Anterior cingulate cortex (tissue), 58 donors: ENCODE measurements around the gene STAC2.
A peak's percentile ranks its signal among the peaks of the same experiment; 100 is the strongest.
"Not testable (repeated sequence)": the region's sequence is repeated elsewhere in the genome, so short reads cannot be mapped to it uniquely, and the experiment has no call there.

Source experiments
- DNase-seq, 58 donors: peaks; one replicate each; lab custom pipeline; 2025; lab: John Stamatoyannopoulos, UW

STAC2 gene

DNA sequence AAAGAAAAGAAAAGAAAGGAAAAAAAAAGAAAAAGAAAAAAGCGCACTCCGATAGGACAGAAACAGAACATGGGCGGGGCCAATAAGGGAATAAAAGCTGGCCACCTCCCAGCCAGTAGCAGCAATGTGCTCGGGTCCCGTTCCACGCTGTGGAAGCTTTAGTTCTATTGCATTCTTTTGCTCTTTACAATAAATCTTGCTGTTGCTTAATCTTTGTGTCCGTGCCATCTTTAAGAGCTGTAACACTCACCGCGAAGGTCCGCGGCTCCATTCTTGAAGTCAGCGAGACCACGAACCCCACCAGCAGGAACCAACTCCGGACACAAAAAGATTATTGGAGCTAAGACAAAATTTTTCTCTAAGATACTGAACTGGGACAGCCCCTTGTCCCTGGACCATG is 56.6 kb downstream of the STAC2 start:
- DNase-seq = no peak

DNA sequence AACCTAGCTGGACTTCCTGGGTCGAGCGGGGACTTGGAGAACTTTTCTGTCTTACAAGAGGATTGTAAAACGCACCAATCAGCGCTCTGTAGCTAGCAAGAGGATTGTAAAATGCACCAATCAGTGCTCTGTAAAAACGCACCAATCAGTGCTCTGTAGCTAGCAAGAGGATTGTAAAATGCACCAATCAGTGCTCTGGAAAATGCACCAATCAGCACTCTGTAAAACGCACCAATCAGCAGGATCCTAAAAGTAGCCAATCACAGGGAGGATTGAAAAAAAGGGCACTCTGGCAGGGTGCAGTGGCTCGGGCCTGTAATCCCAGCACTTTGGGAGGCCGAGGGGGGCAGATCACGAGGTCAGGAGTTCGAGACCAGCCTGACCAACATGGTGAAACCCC is 57.2 kb downstream of the STAC2 start:
- DNase-seq = not testable (repeated sequence)

DNA sequence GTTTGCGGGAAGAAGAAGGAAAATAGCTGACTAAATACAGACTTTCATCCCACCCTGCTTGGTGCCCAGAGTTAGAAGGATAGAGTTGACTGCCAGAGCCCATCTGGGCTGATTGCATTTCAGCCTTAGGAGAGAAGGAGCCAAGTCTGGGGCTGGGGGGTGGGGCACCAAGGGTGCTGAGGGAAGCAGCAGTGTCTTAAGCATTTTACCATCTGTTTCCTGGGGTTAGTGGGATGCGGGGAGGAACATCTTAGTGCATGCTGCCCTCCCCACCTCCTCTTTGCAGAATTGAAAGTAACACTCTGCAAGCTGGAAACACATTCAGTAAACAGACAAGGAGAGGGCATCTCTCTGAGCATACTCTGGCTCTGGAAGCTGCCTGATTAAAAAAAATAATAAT is 58.3 kb downstream of the STAC2 start:
- DNase-seq = peak in 27 of 58 donors; percentile 10 to 61 (median 25)

DNA sequence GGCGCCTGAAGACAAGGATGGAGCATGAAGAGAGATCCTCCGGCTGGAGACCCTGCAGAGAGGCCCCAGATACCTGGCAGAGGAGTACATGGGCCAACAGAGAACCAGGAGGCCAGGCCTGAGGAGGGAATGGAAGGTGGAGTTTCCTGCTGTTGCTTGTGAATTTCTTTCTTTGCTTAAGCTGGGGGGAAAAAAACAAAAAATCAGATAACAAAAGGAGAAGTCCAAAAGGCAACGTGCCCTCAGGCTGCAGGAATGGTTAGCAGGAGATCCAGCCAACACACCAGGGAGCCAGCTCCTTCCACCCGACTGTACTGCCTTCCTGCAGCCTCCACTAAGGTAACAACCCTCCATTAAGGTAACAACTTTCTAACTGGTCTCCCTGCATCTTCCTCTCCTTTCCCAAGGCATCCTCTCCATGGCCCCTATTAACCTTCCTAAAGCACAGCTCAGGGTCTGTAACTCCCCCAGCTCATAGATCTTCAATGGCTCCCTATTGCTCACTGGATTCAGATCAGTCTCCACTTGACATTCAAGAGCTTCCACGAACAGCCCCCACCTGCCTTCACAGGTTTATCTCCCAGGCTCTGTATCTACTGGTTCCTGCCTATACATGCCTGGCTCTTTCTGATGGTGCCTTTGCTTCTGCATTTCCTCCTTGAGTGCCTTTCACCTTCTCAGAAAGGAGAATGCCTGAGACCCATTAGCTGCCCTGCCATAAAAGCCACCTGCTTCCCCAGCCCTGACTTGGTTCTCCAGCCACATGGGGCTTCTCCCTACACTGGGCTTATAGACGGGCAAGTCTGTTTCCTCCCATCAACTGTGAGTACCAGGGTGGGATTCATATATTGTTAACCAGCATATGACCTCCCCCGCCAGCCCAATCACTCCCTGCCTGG is 59.1 kb downstream of the STAC2 start:
- no peak for DNase-seq

DNA sequence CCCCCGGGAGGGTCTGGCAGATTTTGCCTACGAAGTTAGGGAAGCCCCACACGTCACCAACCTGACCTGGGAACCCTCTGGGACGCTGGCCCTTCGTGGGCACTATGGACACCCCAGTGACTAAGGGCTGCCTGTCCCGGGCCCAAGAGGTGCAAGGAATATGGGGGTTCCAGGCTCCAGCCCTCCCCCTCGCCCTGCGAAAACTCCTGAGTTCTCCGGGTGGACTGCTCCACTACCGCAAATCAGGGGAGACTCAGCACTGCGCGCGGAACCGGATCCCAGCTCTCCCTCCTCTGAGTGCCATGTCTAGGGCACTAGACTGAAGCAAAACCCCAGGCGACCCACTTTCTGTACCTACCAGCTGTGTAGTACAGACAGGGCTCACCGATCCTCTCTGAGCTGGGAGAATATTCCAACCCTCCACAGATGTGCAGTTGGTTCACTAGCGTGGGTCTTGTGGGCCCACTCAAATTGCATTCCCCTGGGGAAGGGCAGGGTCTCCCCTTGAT is 59.9 kb downstream of the STAC2 start, which contains the start of gene ARL5C:
TSS of gene ARL5C (minus strand) at position 321 of the 509 bp plus-strand sequence. CDS start 401 bp downstream, outside the sequence.
- no peak for DNase-seq

- DNase-seq = no peak
Observed at GRCh38 chr17:39165178-39165840, 60.4 kb downstream of the STAC2 start.

DNA sequence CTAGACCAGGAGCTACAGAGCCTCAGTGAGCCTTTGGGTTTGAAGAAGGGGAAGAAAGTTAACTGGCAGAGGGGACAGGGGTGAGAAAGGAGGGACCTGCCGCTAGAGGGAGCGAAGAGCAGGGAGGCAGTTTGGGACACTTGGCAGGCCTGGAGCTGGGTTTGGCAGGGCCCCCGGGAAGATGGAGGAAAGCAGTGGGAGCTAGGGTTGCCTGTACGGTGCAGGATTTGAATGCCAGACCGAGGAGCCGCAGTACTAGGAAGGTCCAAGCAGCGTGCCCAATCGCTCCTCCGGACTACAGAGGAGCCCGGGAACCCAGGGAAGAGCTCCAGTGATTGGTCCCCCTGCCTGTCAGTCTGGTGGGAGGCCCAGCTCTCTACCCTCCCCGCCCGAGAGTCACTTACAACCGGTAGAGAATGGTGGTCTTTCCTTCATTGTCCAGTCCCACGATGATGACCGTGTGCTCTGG is 61.0 kb downstream of the STAC2 start:
- peak in 50 of 58 donors; percentile 20 to 87 (median 53) for DNase-seq

- DNase-seq = no peak
Observed at GRCh38 chr17:39161962-39162361, 63.8 kb downstream of the STAC2 start.
